Adipocyte (in vitro differentiated cells): ENCODE results near the gene SPATA16.

Experiments
- DNase-seq: peaks from one replicate; pipeline ENCODE4 v3.0.0-alpha.2; 2015; ENCODE audit warnings: low read depth
- H3K27me3 ChIP-seq: replicated peaks from 2 replicates; pipeline ENCODE4 v1.7.0; 2013; ENCODE audit warnings: mild to moderate bottlenecking, low read length, moderate library complexity; ENCODE audit not compliant: control insufficient read depth, insufficient read depth
- H3K36me3 ChIP-seq: 2 replicates; pipeline ENCODE4 v1.7.0; 2013; ENCODE audit warnings: low read length, mild to moderate bottlenecking, moderate library complexity; ENCODE audit not compliant: control insufficient read depth, insufficient read depth, severe bottlenecking
- H3K4me1 ChIP-seq: 2 replicates; pipeline ENCODE4 v1.7.0; 2013; ENCODE audit warnings: mild to moderate bottlenecking, low read length, moderate library complexity; ENCODE audit not compliant: control insufficient read depth, insufficient read depth
- H3K4me3 ChIP-seq: 2 replicates; pipeline ENCODE4 v1.7.0; 2013; ENCODE audit warnings: mild to moderate bottlenecking, low read length, moderate library complexity
- H3K9ac ChIP-seq: 2 replicates; pipeline ENCODE4 v1.7.0; 2013; ENCODE audit warnings: mild to moderate bottlenecking, low read length, moderate library complexity
- H3K9me3 ChIP-seq: 2 replicates; pipeline ENCODE4 v1.7.0; 2013; ENCODE audit warnings: mild to moderate bottlenecking, low read length, moderate library complexity; ENCODE audit not compliant: control insufficient read depth

Gene SPATA16

DNA sequence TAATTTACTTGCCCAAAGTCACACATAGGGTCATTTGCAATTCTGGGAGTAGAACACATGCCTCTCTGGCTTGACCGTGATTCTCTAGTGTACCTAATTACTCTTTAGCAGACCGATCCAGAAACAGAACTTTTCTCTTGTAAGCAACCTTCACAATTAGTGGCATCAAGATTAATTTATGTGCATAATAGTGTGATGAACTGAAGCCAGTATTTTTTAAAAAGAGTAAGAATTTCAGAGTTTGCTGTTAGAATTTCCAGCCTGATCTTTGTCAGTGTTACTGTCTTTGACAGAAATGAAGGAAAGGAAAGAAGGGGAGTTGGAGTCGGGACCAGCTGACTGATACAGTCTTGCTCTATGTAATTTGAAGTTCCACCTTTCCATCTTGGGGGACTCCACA, 137.1 kb downstream of the SPATA16 start:
- Histone ChIP-seq H3K27me3 (no peaks in the 10 kb centered on the region), H3K36me3 (no peaks in the 10 kb centered on the region), H3K9ac (no peak overlapping the region), H3K4me1 (no peaks in the 10 kb centered on the region), H3K4me3 (no peak overlapping the region), H3K9me3 (no peaks in the 10 kb centered on the region)
- no peak for DNase-seq

DNA sequence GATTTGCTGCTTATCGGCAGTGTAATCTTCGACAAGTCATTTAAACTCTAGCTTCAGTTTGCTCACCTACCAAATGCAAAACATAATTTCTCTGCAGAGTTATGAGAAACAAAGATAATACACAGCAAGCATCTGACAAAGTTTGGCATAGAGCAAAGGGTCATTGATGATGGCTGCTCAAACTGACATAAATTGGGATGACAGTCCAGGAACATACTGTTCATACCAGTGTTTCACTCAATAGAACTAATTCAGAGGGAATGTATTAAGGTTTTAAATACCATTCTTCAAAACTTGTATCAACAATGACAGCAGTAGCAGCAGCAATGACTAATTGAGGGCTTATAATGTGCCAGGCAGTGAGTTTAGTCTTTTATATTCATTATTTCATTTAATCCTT, 137.6 kb downstream of the SPATA16 start:
- no peak for DNase-seq
- Histone ChIP-seq H3K9me3 (no peaks in the 10 kb centered on the region), H3K9ac (no peak overlapping the region), H3K4me1 (no peaks in the 10 kb centered on the region), H3K4me3 (no peak overlapping the region), H3K36me3 (no peaks in the 10 kb centered on the region), H3K27me3 (no peaks in the 10 kb centered on the region)

DNA sequence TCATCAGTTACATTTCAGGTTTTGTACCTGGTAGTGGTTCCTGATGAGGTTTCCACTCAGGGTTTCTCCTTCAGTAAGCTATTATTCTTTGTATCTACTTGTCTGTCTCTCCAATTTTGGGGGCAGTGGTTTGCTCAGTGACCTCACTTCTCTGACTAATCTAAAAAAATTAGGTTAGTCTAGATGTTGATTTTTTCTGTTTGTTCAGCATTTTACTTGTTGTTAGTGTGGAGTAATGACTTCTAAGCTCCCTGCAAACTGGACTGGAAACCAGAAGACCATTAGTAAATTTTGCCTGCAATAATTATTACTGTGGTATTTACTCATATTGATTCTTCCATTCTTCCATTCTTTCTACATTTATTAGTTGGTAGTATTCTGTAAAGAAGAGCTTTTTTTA, 139.4 kb downstream of the SPATA16 start:
- Histone ChIP-seq H3K4me3 (no peak overlapping the region), H3K9ac (no peak overlapping the region), H3K4me1 (no peaks in the 10 kb centered on the region), H3K27me3 (no peaks in the 10 kb centered on the region), H3K36me3 (no peaks in the 10 kb centered on the region), H3K9me3 (no peaks in the 10 kb centered on the region)
- no peak for DNase-seq

DNA sequence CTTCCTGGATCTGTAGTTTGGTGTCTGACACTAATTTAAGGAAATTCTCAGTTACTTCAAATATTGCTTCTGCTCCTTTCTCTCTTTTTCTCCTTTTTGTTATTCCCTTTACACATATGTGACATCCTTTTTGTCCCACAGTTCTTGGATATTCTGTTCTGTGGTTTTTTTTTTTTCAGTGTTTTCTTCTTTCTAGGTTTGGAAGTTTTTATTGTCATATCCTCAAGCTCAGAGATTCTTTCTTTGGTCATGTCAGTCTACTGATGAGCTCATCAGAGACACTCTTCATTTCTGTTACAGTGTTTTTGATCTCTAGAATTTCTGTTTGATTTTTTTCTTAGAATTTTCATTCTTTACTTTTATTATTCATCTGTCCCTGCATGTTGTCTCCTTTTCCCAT, 140.5 kb downstream of the SPATA16 start:
- DNase-seq: no peak
- no peak overlapping the region for H3K9ac ChIP-seq
- no peaks in the 10 kb centered on the region for H3K27me3 ChIP-seq

DNA sequence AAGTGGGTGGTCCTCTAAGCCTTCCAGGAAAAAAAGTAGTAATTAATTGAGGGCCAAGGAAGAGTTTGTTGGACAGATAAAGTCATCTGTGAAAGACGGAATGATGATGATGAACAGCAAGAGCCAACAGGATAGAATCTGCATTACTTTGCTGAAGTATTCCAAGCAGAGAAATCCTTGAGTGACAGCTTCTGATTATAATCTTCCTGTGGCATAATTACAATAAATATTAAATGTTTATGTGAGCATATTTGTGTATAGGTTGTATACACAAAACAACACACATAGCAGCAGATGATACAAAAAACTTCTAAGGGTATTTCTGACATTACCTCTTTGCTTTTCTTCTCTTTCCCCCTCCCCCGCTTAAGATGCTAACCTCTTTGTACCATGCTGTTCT, 147.6 kb downstream of the SPATA16 start:
- Histone ChIP-seq H3K4me3 (no peak overlapping the region), H3K9me3 (no peaks in the 10 kb centered on the region), H3K27me3 (no peaks in the 10 kb centered on the region), H3K36me3 (no peaks in the 10 kb centered on the region), H3K4me1 (no peaks in the 10 kb centered on the region), H3K9ac (no peak overlapping the region)
- DNase-seq: no peak

More for the DNA sequence above, 140.5 kb downstream of the SPATA16 start:
- Histone ChIP-seq H3K36me3 (no peaks in the 10 kb centered on the region), H3K9me3 (no peaks in the 10 kb centered on the region), H3K4me3 (no peak overlapping the region), H3K4me1 (no peaks in the 10 kb centered on the region)

DNA sequence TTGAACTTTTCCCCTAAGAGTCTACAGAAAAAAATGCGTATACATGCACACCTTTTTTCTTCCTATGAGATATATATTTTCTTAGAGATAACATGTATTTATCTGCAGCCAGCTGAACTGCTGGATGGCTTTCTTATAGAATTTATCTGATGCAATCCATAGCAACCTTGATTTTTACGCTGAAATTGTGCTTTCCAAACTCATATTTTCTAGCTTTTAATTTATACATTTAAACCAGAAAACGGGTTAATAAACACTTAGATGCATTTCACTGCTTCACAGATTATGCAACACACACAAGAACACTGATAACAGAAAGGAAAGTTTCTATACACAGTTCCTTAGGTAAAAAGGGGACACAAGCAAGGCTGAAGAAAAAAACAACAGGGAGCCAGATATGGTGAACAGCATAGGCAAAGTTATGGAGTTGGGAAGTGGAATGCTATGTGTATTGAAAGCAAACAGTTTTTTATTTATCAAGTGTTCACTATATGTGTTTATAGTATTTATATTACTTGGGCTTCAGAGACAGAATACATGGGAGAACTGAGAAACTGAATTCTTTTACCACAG, 149.5 kb downstream of the SPATA16 start:
- Histone ChIP-seq H3K4me1 (no peaks in the 10 kb centered on the region), H3K9me3 (no peaks in the 10 kb centered on the region), H3K9ac (no peak overlapping the region), H3K4me3 (no peak overlapping the region), H3K27me3 (peaks cover 6% of the 10 kb centered on the region), H3K36me3 (no peaks in the 10 kb centered on the region)
- peak; percentile 7 for DNase-seq

DNA sequence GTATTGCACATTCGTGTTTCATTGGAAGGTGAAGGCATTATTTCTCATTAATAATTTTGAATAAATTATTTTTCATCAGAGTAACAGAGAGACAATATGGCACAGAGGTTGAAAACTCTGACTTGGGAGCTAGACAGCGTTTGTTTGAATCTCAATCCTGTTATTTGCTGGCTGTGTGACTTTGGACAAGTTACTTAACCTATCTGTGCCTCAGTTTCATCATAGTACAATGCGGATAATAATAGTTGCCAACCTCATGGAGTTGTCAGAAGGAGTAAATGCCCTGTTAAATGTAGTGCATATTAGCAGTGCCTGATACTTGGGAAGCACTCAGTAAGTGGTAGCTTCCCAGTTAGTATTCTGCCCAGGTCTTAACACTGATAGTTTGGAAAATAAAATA, 151.7 kb downstream of the SPATA16 start:
- Histone ChIP-seq H3K4me3 (no peak overlapping the region), H3K9ac (no peak overlapping the region), H3K4me1 (no peaks in the 10 kb centered on the region), H3K9me3 (no peaks in the 10 kb centered on the region), H3K27me3 (peaks cover 9% of the 10 kb centered on the region), H3K36me3 (no peaks in the 10 kb centered on the region)
- no peak for DNase-seq

DNA sequence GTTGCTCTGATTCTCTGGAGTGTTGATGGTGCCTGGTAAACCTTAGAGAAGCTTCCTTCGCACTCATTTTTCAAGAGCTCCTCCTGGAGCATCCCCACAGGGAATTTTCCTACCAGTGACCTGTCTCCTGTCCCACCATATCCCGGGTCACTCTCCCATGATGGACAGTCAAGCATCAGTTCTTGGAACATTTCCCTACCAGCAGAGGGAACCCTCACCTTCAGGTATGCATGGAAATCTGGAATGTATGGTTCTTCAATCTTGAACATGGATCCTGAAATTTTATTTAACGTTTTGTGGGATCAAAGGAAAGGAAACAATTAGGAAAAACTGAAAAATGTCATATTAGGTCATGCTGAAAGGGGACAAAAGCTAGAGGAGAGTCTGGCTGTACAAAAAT, 153.8 kb downstream of the SPATA16 start:
- no peaks in the 10 kb centered on the region for H3K36me3 ChIP-seq
- peaks cover 9% of the 10 kb centered on the region for H3K27me3 ChIP-seq
- no peak overlapping the region for H3K4me3 ChIP-seq
- H3K9ac ChIP-seq: no peak overlapping the region
- no peak for DNase-seq
- H3K4me1 ChIP-seq: no peaks in the 10 kb centered on the region
- no peaks in the 10 kb centered on the region for H3K9me3 ChIP-seq

DNA sequence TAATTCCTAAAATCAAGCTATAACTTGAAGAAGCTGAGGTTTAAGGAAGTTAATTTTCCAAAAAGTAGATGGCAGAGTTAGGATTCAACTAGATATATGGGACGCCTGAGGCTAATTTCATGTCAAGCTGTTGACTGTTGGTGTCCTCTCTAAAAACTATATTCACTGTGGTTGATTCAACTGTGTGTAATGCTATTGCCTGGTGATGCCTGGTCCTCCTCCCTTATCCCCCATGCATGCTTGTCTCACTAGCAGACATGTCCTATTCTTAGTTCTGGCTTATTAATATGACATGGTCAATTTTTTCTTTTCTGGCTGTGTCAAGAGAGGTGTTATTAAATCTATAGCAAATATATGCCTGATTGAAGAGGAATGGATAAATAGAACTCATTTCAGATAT, 156.1 kb downstream of the SPATA16 start:
- H3K36me3 ChIP-seq: no peaks in the 10 kb centered on the region
- H3K9ac ChIP-seq: no peak overlapping the region
- no peak overlapping the region for H3K4me3 ChIP-seq
- no peak for DNase-seq
- no peaks in the 10 kb centered on the region for H3K4me1 ChIP-seq
- H3K9me3 ChIP-seq: no peaks in the 10 kb centered on the region
- peaks cover 9% of the 10 kb centered on the region for H3K27me3 ChIP-seq

DNA sequence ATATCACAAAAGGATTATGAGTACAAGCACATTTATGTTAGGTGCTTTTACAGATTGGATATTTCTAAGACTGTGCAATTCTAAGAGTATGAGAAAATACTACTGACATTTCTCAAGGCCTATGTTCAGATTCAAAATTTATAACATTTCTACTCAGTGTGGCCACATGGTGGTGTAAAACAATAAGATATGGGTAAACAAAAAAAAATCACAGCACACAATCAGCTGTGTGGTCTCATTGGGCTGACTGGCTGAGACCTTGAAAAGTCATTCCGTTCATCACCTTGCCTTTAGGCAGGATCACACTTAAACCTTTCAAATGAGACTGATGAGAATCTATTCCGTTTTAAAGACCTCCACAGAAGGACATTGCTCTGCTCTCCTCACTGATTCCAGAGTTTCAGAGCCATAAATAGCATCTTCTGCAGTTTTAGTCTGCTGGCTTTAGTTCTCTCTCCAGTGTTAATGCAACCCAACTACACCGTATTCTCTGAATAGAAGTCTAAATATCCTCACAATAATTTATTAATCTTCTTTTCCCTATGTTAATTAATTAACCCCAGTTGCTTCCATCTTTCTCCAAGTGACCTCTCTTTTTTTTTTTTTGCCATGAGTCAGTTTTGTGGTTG, 158.2 kb downstream of the SPATA16 start:
- peaks cover 9% of the 10 kb centered on the region for H3K27me3 ChIP-seq
- no peaks in the 10 kb centered on the region for H3K36me3 ChIP-seq
- DNase-seq: peak; percentile 41
- H3K4me1 ChIP-seq: no peaks in the 10 kb centered on the region
- H3K9me3 ChIP-seq: no peaks in the 10 kb centered on the region
- no peak overlapping the region for H3K4me3 ChIP-seq
- H3K9ac ChIP-seq: no peak overlapping the region

DNA sequence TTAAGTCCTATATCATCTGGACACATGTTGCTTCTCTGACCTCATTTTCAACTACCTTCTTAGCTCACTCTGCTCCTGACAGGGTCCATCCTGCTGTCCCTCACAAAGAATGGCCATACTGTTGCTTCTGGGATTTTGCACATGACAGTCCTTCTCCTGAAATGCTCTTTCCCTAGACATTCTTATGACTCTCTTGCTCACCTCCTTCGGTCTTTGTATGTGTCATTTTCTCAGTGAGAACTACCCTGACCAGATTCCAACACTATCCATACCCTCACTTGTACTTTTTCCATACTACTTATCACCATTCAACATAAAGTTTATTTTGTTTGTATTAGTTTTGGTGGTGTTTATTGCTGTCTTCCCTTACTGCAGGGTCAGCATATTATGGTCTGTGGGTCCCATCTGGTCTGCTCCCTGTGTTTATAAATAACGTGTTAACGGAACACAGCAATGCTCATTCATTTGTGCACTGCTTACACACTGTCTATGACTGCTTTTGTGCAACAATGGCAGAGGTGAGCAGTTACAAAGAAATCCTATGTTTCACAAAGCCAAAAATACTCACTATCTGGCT, 159.5 kb downstream of the SPATA16 start:
- Histone ChIP-seq H3K4me1 (no peaks in the 10 kb centered on the region), H3K9ac (no peak overlapping the region), H3K27me3 (peaks cover 3% of the 10 kb centered on the region), H3K9me3 (no peaks in the 10 kb centered on the region), H3K4me3 (no peak overlapping the region), H3K36me3 (no peaks in the 10 kb centered on the region)
- DNase-seq: no peak

DNA sequence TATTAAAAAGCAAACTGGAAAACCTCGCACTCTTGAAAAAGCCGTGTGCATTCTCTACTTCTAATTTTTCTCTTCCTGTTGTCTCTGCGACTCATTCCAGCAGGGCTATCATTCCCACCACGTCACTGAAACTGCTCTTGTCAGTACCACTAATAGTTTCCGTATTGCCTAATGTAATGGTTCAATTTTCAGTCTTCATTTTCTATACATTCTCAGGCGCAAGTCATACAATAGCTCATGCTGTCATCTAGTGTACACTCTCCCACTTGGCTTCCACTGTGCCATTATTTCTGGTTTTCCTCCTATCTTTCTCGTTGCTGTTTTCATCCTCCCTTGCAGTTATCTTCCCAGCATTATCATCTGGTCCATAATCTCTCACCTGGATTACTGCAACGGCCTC, 160.2 kb downstream of the SPATA16 start:
- Histone ChIP-seq H3K4me3 (no peak overlapping the region), H3K9ac (no peak overlapping the region), H3K9me3 (no peaks in the 10 kb centered on the region), H3K27me3 (no peaks in the 10 kb centered on the region), H3K36me3 (no peaks in the 10 kb centered on the region), H3K4me1 (no peaks in the 10 kb centered on the region)
- no peak for DNase-seq
